HG03095 (cell line): ENCODE results near the gene PTPRQ.

Experiments used
- ATAC-seq: cut with Tn5 transposase; IDR thresholded peaks from one replicate; pipeline ENCODE4 v1.9.1; 2021; ENCODE audit warnings: moderate library complexity; ENCODE audit not compliant: unreplicated experiment

PTPRQ gene

GRCh38 chr12:80551897-80552296 is 107.9 kb downstream of the PTPRQ start:
- no peak for ATAC-seq

- ATAC-seq = no peak
Measured at GRCh38 chr12:80553316-80553715, 109.3 kb downstream of the PTPRQ start.

GRCh38 chr12:80556566-80556965 is 112.5 kb downstream of the PTPRQ start:
- ATAC-seq = no peak

GRCh38 chr12:80559766-80560165 is 115.7 kb downstream of the PTPRQ start:
- ATAC-seq = no peak

GRCh38 chr12:80565271-80565670 is 121.2 kb downstream of the PTPRQ start:
- no peak for ATAC-seq

GRCh38 chr12:80567401-80567800 is 123.4 kb downstream of the PTPRQ start:
- no peak for ATAC-seq

GRCh38 chr12:80576641-80577418 is 132.8 kb downstream of the PTPRQ start:
- ATAC-seq = no peak

GRCh38 chr12:80580254-80580653 is 136.2 kb downstream of the PTPRQ start:
- no peak for ATAC-seq

- no peak for ATAC-seq
Measured at GRCh38 chr12:80581783-80582182, 137.7 kb downstream of the PTPRQ start.

- ATAC-seq = no peak
Measured at GRCh38 chr12:80582431-80582830, 138.4 kb downstream of the PTPRQ start.

- no peak for ATAC-seq
Measured at GRCh38 chr12:80589077-80589476, 145.0 kb downstream of the PTPRQ start.

GRCh38 chr12:80590085-80590484 is 146.1 kb downstream of the PTPRQ start:
- ATAC-seq = no peak

GRCh38 chr12:80593766-80594165 is 149.7 kb downstream of the PTPRQ start:
- no peak for ATAC-seq

GRCh38 chr12:80596509-80596908 is 152.5 kb downstream of the PTPRQ start:
- ATAC-seq = no peak

GRCh38 chr12:80598004-80598606 is 154.1 kb downstream of the PTPRQ start:
- no peak for ATAC-seq

GRCh38 chr12:80602455-80602854 is 158.4 kb downstream of the PTPRQ start:
- ATAC-seq = no peak

GRCh38 chr12:80607361-80608135 is 163.5 kb downstream of the PTPRQ start:
- no peak for ATAC-seq

GRCh38 chr12:80617733-80618132 is 173.7 kb downstream of the PTPRQ start:
- ATAC-seq = no peak

- no peak for ATAC-seq
Measured at GRCh38 chr12:80620281-80620680, 176.2 kb downstream of the PTPRQ start.

- ATAC-seq = no peak
Measured at GRCh38 chr12:80622271-80622670, 178.2 kb downstream of the PTPRQ start.

GRCh38 chr12:80625051-80625450 is 181.0 kb downstream of the PTPRQ start:
- no peak for ATAC-seq

GRCh38 chr12:80625901-80626300 is 181.9 kb downstream of the PTPRQ start:
- ATAC-seq = no peak
